PC-3 (cell line): Measurements from ENCODE around the gene SP1.

Experiments
- CTCF ChIP-seq: fragments of 300-600 bp; sonication (generic); conservative IDR thresholded peaks from 2 replicates; pipeline ENCODE4 v1.5.1; 2017; ENCODE audit warnings: antibody characterized with exemption, low read depth, mild to moderate bottlenecking, low read length
- EZH2phosphoT487 ChIP-seq: fragments of 300-600 bp; sonication (generic); IDR thresholded peaks from 2 replicates; pipeline ENCODE4 v1.6.1; 2018; ENCODE audit warnings: mild to moderate bottlenecking, antibody characterized with exemption, low read length, borderline replicate concordance

GRCh38 chr12:53413485-53414204, 33.7 kb downstream of the SP1 start:
- no peak for TF ChIP-seq CTCF
- TF ChIP-seq EZH2phosphoT487: no peak
